Measurements from ENCODE around the gene FAM25G. TPM values are rescaled to one million over a fixed set of nuclear protein-coding genes. Genes with fewer than 3 reads are reported as not detected.

FAM25G gene
- total RNA-seq, 1 experiment from 2014 or later = not detected

DNA sequence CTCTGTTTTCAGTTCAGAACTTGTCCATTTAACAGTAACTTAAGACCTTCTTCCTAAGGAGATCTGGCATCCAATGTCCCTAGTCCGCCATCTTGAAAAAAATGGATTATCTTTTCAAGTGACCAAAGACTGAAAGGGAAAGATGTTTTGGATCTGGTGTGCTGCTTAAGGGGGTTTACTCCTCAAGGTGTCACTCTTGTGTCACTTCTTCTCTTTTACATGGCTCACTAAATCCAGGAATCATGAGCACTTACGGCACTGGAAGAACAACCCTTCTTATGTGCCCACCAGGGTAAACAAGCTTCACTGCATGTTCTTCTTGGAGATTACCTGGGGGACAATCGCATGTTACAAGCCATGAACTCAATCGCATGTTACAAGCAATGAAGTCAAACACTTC is 51.3 kb downstream of the FAM25G start:
- no peak overlapping the region for H3K27ac ChIP-seq (ENCODE audit: low read depth, low read length)
- no peaks in the 10 kb centered on the region for H3K36me3 ChIP-seq (ENCODE audit: control insufficient read depth in 1 of 2, insufficient read depth in 2 of 2, low read length in 2 of 2)
- CTCF ChIA-PET = no interaction called here
- RAD21 ChIA-PET (ENCODE audit: low non-redundant PET in 1 of 2, low total read pairs in 2 of 2, uncharacterized antibody in 2 of 2, unreplicated experiment in 2 of 2) = interaction anchor here in 1 of 2 experiments (0.6 kb wide), 1 partner anchor 88 kb away, joined by 3 read pairs; no protein-coding TSS in a partner anchor
- H3K9me3 ChIP-seq (ENCODE audit: control insufficient read depth in 1 of 2, insufficient read depth in 1 of 2, low read depth in 1 of 2, low read length in 2 of 2) = peaks cover 0 to 2% of the 10 kb centered on the region in 2 experiments; a peak in 1 of 4 replicates
- no peaks in the 10 kb centered on the region for H3K9me2 ChIP-seq (ENCODE audit: insufficient read depth)
- TF ChIP-seq MAX (IDR thresholded peaks at IDR 0.05) = no peak
- TF ChIP-seq RAD21 (IDR thresholded peaks at IDR 0.05; ENCODE audit: low read depth) = peak; percentile 32; the same call in 1 of the 2 replicates
- TF ChIP-seq POLR2A (IDR thresholded peaks at IDR 0.05; ENCODE audit: borderline replicate concordance, extremely low read depth, insufficient read depth, insufficient read length) = no peak
- no peak for TF ChIP-seq EZH2phosphoT487 (IDR thresholded peaks at IDR 0.05; ENCODE audit: borderline replicate concordance)
- TF ChIP-seq EGR1 (IDR thresholded peaks at IDR 0.05; ENCODE audit: low read depth) = no peak
- no peak for TF ChIP-seq TCF7L2 (IDR thresholded peaks at IDR 0.05; ENCODE audit: borderline replicate concordance, extremely low read depth, insufficient read depth, insufficient read length)
- TF ChIP-seq YY1 (IDR thresholded peaks at IDR 0.05; ENCODE audit: extremely low read depth, insufficient replicate concordance, low read depth, low read length) = no peak
- TF ChIP-seq CTCF (IDR thresholded peaks at IDR 0.05 in 2 of 3, conservative IDR thresholded peaks at IDR 0.05 in 1 of 3; ENCODE audit: borderline replicate concordance in 1 of 3, insufficient read depth in 1 of 3, low read depth in 2 of 3, low read length in 2 of 3) = 0 out of 6 replicates have a peak, but pooled peaks of 1 of the 3 experiments have one; percentile 3
- TF ChIP-seq POLR2AphosphoS5 (IDR thresholded peaks at IDR 0.05; ENCODE audit: low read depth, low read length) = no peak
- H3K4me3 ChIP-seq (replicated peaks in 1 of 2; ENCODE audit: low read depth in 1 of 2, low read length in 2 of 2) = no peak overlapping the region
- peaks cover 3 to 5% of the 10 kb centered on the region in 2 experiments; a peak in 3 of 4 replicates for H3K4me1 ChIP-seq (ENCODE audit: control insufficient read depth in 1 of 2, insufficient read depth in 2 of 2, low read length in 2 of 2)
- H3K27me3 ChIP-seq (ENCODE audit: insufficient read depth, low read length) = no peaks in the 10 kb centered on the region
- no peak for ATAC-seq
- no peak overlapping the region for H3K9ac ChIP-seq (ENCODE audit: low read length)
- POLR2A ChIA-PET = no interaction called here
- no peaks in the 10 kb centered on the region for H4K20me1 ChIP-seq (ENCODE audit: insufficient read depth)
- H3K79me2 ChIP-seq (ENCODE audit: insufficient read depth, low read length) = no peaks in the 10 kb centered on the region
- no peak overlapping the region for H2AFZ ChIP-seq (ENCODE audit: low read depth, low read length, poor library complexity, severe bottlenecking)
- DNase-seq (ENCODE audit: low read depth, low spot score) = no peak
- no TSS peak for BruUV-seq (replicated peaks)
- intact Hi-C loops (cut with micrococcal nuclease) = no loop called here
- H3K4me2 ChIP-seq (ENCODE audit: low read length) = no peak overlapping the region
